Suprapubic skin (tissue), 3 donors: ENCODE data around the gene SLC2A13.

Experiments used
- CTCF ChIP-seq, 2 donors: fragments of 200-600 bp in 1 of 2; fragments of 450-650 bp in 1 of 2; sonication (generic) in 1 of 2; IDR thresholded peaks; one replicate each; pipeline ENCODE4 v1.5.1; 2016 to 2019; ENCODE audit warnings: antibody characterized with exemption in 2 of 2, mild to moderate bottlenecking in 1 of 2, moderate library complexity in 1 of 2
- EP300 ChIP-seq: sonication (generic); formaldehyde crosslinking; IDR thresholded peaks from one replicate; pipeline ENCODE4 v1.6.1; 2017; ENCODE audit warnings: antibody characterized with exemption
- POLR2A ChIP-seq, 2 donors: fragments of 450-650 bp; IDR thresholded peaks; one replicate each; pipeline ENCODE4 v1.6.1; 2017; ENCODE audit warnings: antibody characterized with exemption in 2 of 2, mild to moderate bottlenecking in 2 of 2, moderate library complexity in 2 of 2

GRCh38 chr12:40013292-40013691 lies 92.6 kb downstream of the SLC2A13 start:
- TF ChIP-seq CTCF (IDR thresholded peaks at IDR 0.05): no peak
- TF ChIP-seq POLR2A (IDR thresholded peaks at IDR 0.05): no peak
- no peak for TF ChIP-seq EP300
